NCI-H2196 treated with DMSO at 0.1 percent for 48 hours (cell line): ENCODE results near the gene DOHH.
"Not testable (repeated sequence)": the region's sequence is repeated elsewhere in the genome, so short reads cannot be mapped to it uniquely, and the experiment has no call there.

ENCODE experiments used
- DNase-seq: peaks from one replicate; lab custom pipeline; 2025; ENCODE audit not compliant: unreplicated experiment; lab: John Stamatoyannopoulos, UW

The DOHH gene

GRCh38 chr19:3520166-3521103 is 20.0 kb upstream of the DOHH start:
- DNase-seq, result no peak

GRCh38 chr19:3519126-3519525 is 18.7 kb upstream of the DOHH start:
- DNase-seq, result no peak

- DNase-seq, result no peak
These were observed 18.2 kb upstream of the DOHH start for GRCh38 chr19:3518659-3519058.

GRCh38 chr19:3518255-3518654 is 17.8 kb upstream of the DOHH start:
- DNase-seq, result no peak

- no peak for DNase-seq
These were observed 17.2 kb upstream of the DOHH start for GRCh38 chr19:3517638-3518037.

GRCh38 chr19:3516675-3517207 is 16.3 kb upstream of the DOHH start:
- peak; percentile 88 for DNase-seq

- no peak for DNase-seq
These were observed 15.5 kb upstream of the DOHH start for GRCh38 chr19:3515891-3516422.

GRCh38 chr19:3514930-3515329 is 14.5 kb upstream of the DOHH start:
- no peak for DNase-seq

- DNase-seq, result no peak
These were observed 13.0 kb upstream of the DOHH start for GRCh38 chr19:3513229-3514140.

- DNase-seq, result no peak
These were observed 12.2 kb upstream of the DOHH start for GRCh38 chr19:3512562-3513228.

- DNase-seq, result no peak
These were observed 11.2 kb upstream of the DOHH start for GRCh38 chr19:3511506-3512251.

- DNase-seq, result no peak
These were observed 10.3 kb upstream of the DOHH start for GRCh38 chr19:3510727-3511126.

GRCh38 chr19:3509566-3509989 is 9.1 kb upstream of the DOHH start:
- no peak for DNase-seq

GRCh38 chr19:3508771-3509535 is 8.5 kb upstream of the DOHH start:
- no peak for DNase-seq

GRCh38 chr19:3508121-3508661 is 7.7 kb upstream of the DOHH start:
- DNase-seq, result not testable (repeated sequence)

- peak; percentile 17 for DNase-seq
These were observed 7.1 kb upstream of the DOHH start for GRCh38 chr19:3507371-3508120.

- DNase-seq, result no peak
These were observed 6.2 kb upstream of the DOHH start for GRCh38 chr19:3506384-3507340.
